Measurements from ENCODE around the gene CERCAM.

Gene CERCAM

DNA sequence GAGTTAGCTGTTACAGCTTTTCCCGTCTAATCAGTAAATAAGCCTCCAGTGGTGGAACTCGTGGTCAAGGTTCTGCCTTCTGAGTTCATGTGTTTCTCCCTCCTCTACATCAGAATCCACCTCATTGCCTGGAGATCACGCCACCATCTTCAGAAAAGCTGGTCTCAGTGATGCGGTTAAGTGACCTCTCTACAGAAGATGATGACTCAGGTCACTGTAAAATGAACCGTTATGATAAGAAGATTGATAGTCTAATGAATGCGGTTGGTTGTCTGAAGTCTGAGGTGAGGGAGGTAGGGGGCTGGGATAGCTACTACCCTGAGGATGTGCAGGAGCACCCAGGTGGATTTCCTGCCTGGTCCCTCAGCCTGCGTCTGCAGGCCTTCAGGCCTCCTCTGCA is 48.4 kb downstream of the CERCAM start:
- no peak for DNase-seq

DNA sequence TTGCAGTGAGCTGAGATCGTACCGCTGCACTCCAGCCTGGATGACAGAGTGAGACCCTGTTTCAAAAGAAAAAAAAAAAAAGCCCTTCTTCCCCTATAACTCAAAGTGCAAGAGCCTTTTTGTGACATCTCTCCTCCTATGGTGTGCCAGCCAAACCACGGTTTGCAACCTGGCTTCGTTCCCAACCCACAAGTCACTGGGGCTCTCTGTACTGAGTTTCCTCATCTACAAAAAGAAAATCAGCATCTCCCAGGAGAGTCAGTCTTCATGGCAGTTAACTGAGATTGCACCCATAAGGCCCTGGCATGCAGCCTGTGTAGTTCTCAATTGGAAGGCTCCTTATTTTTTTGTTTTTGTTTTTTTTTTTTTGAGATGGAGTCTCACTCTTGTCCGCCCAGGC is 49.9 kb downstream of the CERCAM start:
- DNase-seq: no peak

DNA sequence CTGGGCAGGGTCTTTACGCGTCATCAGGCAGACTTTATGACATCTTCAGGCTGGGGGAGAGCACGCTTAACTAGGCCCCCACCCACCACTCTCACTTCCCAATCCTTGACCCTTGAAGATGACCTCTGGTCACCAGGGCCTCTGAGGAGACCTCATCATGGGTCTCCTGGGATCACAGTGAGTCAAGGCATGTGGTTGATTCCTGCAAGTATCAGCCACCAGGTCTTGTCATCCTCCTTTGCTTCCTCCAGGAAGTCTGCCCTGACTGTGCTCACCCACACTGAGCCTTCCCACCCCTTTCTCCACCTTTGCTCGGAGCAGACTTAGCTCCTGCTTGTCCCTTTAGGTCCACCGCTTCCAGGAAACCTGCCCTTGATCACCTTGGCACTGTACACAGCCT is 52.4 kb downstream of the CERCAM start:
- no peak for DNase-seq

DNA sequence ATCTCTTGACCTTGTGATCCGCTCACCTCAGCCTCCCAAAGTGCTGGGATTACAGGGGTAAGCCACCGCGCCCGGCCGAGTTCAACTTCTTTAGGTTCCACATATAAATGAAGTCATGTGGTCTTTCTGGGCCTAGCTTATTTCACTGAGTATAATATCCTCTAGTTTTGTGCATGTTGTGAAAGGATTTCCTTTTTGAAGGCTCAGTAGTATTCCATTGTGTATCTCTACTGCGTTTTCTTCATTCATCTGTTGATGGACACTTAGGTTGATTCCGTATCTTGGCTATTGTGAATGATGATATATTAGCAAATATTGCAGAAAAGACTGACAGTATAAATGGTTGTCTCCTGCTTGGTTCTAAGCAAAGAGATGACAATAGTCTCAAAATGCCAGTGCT is 55.2 kb downstream of the CERCAM start:
- DNase-seq: no peak

DNA sequence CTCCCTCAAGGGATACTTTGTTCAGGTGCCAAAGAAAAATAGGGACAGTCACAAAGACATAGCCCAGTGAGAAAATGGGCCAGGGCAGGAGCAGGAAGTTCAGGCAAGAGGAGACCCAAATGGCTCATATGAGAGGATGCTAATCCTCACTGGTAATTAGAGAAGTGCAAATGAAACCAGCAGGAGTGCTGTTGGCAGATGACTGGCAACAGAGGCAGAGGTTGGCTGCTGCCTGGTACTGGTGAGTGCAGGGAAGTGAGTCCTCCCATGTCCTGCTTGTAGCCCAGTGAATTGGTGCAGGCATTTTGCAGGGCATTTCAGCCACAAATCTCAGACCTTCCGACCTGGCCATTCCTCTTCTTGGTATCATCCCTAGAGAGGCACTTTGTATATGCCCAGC is 58.6 kb downstream of the CERCAM start:
- no peak for DNase-seq

DNA sequence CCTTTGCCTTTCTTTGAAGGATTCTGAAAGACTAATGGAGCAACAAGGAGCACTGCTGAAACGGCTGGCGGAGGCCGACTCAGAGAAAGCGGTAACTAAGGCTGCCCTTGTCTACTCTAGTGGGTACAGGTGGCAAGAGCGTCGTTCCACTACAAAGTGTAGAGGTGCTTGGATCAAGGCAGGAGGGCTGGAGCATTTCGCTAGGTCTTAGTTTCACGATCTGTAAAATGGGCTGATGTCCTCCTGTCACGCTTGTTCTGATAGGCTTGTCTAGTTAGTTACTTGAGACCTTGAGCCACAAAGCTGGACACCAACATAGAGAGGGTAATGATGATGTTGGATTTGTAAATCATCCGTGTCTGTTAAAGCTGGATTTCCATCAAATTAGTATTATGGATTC is 60.9 kb downstream of the CERCAM start:
- DNase-seq: no peak

DNA sequence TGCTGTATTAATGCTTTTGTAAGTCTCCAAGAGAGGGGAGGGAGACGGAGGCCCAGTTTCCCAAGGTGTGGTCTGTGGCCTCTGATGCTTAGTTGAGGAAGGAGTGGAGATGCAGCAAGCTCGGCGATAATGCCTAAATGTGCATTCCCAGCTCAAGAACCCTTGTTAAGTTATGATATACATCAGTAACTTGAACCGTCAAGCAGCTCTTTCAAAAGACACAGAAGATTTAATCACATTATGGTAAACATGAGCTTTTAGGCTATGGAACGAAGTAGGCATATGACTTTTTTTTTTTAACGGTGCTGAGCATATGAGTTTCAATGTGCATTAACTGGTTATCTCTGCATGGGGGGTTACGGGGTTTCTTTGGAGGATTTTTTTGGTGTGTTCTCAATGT is 61.5 kb downstream of the CERCAM start:
- DNase-seq: no peak

DNA sequence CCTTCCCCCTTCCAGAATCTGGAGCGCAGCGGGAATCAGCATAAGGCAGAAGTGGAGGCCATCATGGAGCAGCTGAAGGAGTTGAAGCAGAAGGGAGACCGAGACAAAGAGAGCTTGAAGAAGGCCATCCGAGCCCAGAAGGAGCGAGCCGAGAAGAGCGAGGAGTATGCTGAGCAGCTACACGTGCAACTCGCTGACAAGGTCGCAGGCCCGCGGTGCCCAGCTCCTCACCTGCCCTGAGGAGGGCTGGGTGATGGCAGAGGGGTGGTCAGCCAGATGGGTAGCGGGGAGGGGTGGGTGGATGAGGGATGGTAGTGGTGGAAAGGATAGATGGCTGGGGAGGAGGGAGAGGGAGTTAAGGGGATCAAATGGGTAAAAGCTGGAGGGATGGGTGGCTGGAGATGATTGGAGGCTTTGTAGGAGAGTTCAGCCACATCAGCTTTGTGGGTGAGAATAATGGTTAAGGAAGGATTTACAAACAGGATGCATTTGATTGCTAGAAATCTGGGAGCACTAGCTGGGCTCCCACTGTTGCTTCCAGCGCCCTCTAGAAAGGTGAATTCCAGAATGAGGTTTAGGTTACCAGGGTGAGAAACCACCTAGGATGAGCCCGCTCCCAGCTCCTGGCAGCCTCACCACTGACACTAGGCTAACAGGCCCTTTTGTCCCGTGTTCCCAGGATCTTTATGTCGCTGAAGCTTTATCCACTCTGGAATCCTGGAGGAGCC is 64.2 kb downstream of the CERCAM start:
- DNase-seq: no peak

DNA sequence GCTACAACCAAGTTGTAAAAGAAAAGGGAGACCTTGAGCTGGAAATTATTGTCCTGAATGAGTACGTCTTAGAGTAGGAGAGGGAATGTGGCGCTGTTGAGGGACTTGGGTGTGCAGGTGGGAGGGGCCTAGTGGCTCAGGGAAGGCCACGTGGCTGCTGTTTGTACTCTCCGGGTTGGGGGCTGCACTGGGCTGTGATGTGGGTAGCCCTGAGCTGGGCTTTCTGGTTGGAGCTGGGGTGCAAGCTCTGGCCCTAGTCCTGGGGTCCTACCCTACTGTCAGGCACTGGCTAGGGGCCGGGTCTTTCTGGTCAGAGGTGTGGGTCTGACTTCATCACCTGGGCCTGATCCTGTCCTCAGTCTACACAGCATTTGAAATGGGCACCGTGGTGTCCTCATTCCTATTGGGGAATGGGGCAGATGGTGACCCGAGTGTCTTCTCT is 64.8 kb downstream of the CERCAM start:
- no peak for DNase-seq

DNA sequence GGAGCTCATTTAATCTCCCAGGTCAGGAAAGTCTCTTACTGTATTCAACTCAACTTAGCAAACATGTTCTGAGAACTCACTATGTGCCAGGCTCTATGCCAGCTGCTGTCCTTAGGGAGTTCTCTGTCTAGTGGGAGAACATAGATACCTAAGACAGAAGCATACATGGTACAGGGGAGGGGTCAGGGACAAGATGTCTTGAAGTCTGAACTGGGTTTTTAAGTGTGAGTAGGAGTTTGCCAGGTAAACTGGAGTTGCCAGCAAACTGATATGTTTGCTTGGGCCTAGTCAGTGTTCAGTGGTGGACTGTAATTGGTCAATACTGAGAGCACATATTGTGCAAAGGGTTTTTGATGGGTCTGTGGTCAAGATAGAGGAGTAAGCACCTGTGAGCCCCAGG is 65.5 kb downstream of the CERCAM start:
- DNase-seq: no peak
